ENCODE measurements around the gene GLP1R.

The GLP1R gene

GRCh38 chr6:39043776-39044175 is 4.8 kb upstream of the GLP1R start:
- no peak for DNase-seq (ENCODE audit: low read depth in 2 of 3, low spot score in 1 of 3)

- DNase-seq (ENCODE audit: low read depth in 2 of 3, low spot score in 1 of 3): no peak
Measured at GRCh38 chr6:39044181-39044580, 4.4 kb upstream of the GLP1R start.

GRCh38 chr6:39047434-39048327 is 900 bp upstream of the GLP1R start:
- DNase-seq (ENCODE audit: low read depth in 2 of 3, low spot score in 1 of 3): no peak

- DNase-seq (ENCODE audit: low read depth in 2 of 3, low spot score in 1 of 3): no peak
Measured at GRCh38 chr6:39049575-39050283, 1.1 kb downstream of the GLP1R start.

- DNase-seq (ENCODE audit: low read depth in 2 of 3, low spot score in 1 of 3): no peak
Measured at GRCh38 chr6:39050453-39051112, 2.0 kb downstream of the GLP1R start.

- DNase-seq (ENCODE audit: low read depth in 2 of 3, low spot score in 1 of 3): no peak
Measured at GRCh38 chr6:39051399-39052122, 3.0 kb downstream of the GLP1R start.

GRCh38 chr6:39053016-39053624 is 4.5 kb downstream of the GLP1R start:
- no peak for DNase-seq (ENCODE audit: low read depth in 2 of 3, low spot score in 1 of 3)

GRCh38 chr6:39053854-39054576 is 5.4 kb downstream of the GLP1R start:
- DNase-seq (ENCODE audit: low read depth in 2 of 3, low spot score in 1 of 3): no peak

GRCh38 chr6:39054577-39055142 is 6.1 kb downstream of the GLP1R start:
- no peak for DNase-seq (ENCODE audit: low read depth in 2 of 3, low spot score in 1 of 3)

GRCh38 chr6:39055661-39056060 is 7.1 kb downstream of the GLP1R start:
- no peak for DNase-seq (ENCODE audit: low read depth in 2 of 3, low spot score in 1 of 3)

GRCh38 chr6:39056191-39056590 is 7.6 kb downstream of the GLP1R start:
- DNase-seq (ENCODE audit: low read depth in 2 of 3, low spot score in 1 of 3): no peak

GRCh38 chr6:39056681-39057080 is 8.1 kb downstream of the GLP1R start:
- DNase-seq (ENCODE audit: low read depth in 2 of 3, low spot score in 1 of 3): no peak

GRCh38 chr6:39057251-39058155 is 8.9 kb downstream of the GLP1R start:
- DNase-seq (ENCODE audit: low read depth in 2 of 3, low spot score in 1 of 3): no peak

GRCh38 chr6:39058471-39059147 is 10.0 kb downstream of the GLP1R start:
- no peak for DNase-seq (ENCODE audit: low read depth in 2 of 3, low spot score in 1 of 3)

- no peak for DNase-seq (ENCODE audit: low read depth in 2 of 3, low spot score in 1 of 3)
Measured at GRCh38 chr6:39059496-39060310, 11.1 kb downstream of the GLP1R start.

GRCh38 chr6:39060467-39061160 is 12.0 kb downstream of the GLP1R start:
- no peak for DNase-seq (ENCODE audit: low read depth in 2 of 3, low spot score in 1 of 3)

- DNase-seq (ENCODE audit: low read depth in 2 of 3, low spot score in 1 of 3): no peak
Measured at GRCh38 chr6:39061182-39061581, 12.6 kb downstream of the GLP1R start.

Data from stimulated activated CD4-positive, alpha-beta T cell treated with anti-CD3 and anti-CD28 coated beads, Interleukin-12 subunit alpha, Interleukin-12 subunit beta, amount 100 ng/mL, for 48 hours (primary cell).